GM12872 (cell line): ENCODE measurements around the gene IMPACT.

ENCODE experiments used
- TF ChIP-seq, protein P1 (sequence below): IDR thresholded peaks from 3 replicates; pipeline ENCODE4 v1.5.1; 2011; ENCODE audit warnings: low read depth, mild to moderate bottlenecking, low read length, moderate library complexity; ENCODE audit not compliant: insufficient read depth

Gene IMPACT

DNA sequence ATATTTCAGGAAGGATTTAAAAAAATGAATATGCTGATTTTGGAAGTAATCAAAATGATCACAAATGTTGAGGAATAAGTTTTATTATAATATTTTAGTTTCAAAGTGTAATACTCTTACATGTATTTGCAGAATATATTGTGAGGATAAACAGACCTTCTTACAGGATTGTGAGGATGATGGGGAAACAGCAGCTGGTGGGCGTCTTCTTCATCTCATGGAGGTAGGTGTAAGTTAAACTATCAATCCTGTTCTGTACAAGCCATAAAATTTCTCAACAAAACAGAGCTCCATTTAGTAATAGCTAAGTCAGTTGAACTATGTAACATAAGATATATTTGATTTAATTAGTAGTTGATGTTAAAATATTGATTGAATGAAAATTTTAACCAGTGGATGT is 21.5 kb downstream of the IMPACT start:
- TF ChIP-seq, protein P1, sequence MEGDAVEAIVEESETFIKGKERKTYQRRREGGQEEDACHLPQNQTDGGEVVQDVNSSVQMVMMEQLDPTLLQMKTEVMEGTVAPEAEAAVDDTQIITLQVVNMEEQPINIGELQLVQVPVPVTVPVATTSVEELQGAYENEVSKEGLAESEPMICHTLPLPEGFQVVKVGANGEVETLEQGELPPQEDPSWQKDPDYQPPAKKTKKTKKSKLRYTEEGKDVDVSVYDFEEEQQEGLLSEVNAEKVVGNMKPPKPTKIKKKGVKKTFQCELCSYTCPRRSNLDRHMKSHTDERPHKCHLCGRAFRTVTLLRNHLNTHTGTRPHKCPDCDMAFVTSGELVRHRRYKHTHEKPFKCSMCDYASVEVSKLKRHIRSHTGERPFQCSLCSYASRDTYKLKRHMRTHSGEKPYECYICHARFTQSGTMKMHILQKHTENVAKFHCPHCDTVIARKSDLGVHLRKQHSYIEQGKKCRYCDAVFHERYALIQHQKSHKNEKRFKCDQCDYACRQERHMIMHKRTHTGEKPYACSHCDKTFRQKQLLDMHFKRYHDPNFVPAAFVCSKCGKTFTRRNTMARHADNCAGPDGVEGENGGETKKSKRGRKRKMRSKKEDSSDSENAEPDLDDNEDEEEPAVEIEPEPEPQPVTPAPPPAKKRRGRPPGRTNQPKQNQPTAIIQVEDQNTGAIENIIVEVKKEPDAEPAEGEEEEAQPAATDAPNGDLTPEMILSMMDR: no peak

DNA sequence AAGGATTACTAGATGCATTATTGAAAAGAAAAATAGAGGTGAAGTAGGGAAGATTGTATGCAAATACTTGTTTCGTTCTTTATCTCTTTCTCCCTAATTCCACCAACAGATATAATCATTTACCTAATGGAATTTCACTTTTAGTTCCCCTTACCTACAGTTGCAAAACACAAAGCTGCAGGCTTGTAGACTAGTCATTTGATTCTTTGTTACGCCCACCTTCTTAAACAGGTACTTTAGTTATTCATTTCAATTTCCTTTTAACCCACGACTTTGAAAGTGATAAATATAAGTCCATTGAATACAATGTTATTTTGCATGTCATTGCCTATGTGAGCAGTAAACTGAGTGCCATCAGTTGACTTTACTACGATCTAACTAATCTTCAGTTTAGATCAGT is 30.1 kb downstream of the IMPACT start:
- TF ChIP-seq, protein P1: no peak

DNA sequence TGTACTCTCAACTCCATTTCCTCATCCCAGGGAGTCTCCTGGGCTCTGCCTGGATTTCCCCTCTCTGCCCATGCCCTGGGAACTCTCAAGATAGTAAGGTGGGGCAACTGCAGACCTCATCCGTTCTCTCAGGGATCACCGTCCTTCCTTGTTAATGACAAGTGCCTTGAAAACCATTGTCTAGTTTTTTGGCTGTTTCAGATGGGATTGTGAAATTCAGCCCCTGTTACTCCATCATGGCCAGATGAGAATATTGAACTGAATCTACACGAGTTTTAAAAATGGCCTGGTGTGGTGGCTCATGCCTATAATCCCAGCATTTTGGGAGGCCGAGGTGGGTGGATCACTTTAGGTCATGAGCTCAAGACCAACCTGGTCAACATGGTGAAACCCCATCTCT is 33.3 kb downstream of the IMPACT start:
- TF ChIP-seq, protein P1: no peak

DNA sequence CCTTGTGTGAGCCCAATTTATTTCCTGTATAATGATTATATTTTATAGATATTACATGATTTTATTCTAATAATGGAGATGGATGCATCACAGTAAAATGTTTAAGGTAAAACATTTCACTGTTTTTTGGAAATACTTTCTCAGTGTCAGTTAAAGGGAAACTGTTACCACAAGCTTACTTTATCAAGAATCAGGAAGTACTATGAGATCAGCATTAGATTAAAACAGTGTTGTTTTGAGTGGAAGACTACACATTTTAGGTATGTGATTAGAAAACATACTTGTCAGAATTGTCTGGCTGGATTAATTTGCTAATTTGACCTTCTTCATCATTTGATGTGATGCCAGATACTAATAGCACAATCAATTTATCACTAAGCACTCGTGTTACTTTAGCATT is 33.9 kb downstream of the IMPACT start, which contains the start of gene HRH4:
Gene HRH4, plus strand, starts transcription at position 250 of the 400 bp plus-strand sequence. Its CDS starts 92 bp downstream, at position 342.
- TF ChIP-seq, protein P1: no peak

DNA sequence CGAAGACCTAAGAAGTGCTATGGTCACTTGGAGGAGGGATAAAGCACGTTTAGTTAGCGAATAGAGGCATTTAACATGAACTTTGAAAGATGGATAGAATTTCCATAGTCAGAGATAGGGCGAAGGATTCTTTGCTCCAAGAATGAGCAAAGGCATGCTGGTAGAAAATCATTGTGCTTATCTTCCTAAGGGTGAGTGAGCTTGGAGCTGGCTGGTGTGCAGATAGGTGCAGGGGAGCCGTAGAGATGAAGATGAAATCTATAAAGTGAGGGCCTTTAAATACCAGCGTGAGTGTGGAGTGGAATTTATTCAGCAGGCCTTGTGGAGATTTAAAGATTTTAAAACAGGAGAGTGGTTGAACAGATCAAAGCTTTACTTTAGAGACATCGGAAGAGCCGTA is 35.5 kb downstream of the IMPACT start:
- TF ChIP-seq, protein P1: no peak

DNA sequence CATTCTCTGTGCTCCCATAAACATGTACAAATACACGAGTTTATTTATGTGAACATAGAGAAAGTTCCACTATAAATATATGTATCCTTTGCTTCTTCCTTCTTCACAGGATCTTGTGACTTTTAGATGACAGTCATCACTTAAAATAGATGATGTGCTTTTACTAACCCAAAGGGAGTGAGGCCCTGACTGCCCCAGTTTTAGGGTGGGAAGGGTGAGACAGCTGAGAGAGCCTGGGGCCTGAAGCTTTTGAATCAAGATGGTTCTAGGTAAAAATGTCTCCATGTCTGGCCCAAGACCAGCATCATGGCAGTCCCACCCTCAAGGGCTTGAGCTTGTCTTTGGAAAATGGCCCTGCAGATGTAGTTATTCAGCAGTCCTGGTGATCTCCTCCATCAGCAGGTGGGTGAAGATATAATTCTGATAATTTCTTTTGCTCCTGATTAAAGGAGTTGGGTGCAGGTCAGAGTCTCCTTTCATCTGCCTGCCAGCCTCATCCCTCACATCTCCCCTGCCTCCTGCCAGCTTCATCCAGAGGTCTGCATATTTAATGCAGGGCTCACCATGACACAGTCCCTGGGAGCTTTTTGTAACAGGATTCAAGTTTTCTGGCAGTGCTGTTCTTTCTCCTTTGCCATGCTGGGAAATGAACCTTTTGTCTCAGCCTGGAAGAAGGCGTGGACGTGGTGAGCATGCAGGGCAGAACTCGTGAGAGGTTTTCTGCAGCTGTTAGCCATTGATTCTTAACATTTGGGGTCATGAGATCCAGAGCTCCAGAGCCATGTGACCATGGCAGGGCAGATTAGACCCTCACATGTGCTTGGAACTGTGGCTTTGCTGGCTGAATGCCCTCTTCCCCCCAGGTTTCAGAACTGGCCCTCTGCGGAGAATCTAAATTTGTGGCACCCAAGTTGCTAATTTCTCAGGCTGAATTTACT is 36.6 kb downstream of the IMPACT start:
- TF ChIP-seq, protein P1: no peak

DNA sequence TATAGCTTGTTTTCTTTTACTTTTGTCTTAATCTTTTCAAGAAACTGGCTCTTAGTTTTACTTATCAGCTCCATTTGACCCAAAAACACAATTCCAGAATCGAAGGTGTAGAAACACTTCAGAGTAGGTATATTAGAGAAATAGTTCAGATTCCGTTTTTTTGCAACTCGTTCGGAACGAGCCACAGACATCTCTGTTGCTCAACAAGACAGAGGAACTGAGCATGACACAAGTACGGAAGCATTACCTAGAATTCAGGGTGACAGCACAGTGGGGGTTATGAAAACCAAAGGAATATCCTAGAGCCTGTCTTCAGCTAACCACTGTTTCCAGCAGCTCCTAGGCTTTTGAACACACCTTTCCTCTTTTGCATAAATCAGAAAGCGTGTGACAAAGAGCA is 39.0 kb downstream of the IMPACT start:
- TF ChIP-seq, protein P1: no peak
